GM18907 (cell line): Measurements from ENCODE around the gene VN1R5.
A peak's percentile ranks its signal among the peaks of the same experiment; 100 is the strongest.
"Not testable (repeated sequence)": the region's sequence is repeated elsewhere in the genome, so short reads cannot be mapped to it uniquely, and the experiment has no call there.

Experiments
- ATAC-seq: cut with Tn5 transposase; IDR thresholded peaks from one replicate; pipeline ENCODE4 v1.9.1; 2021; ENCODE audit warnings: mild to moderate bottlenecking, moderate library complexity; ENCODE audit not compliant: unreplicated experiment

VN1R5 gene

DNA sequence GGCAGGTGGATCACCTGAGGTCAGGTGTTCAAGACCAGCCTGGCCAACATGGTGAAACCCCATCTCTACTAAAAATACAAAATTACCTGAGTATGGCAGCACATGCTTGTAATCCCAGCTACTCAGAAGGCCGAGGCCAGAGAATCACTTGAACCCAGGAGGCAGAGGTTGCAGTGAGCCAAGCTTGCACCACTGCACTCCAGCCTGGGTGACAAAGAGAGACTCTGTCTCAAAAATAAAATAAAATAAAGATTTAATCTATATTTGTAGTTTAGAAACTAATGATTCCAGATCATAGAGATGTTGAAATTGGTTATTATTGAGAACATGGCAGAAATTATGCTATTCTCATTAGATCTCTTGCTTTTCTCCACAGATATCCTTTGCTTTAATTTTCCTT lies at the start of gene VN1R5:
Gene VN1R5 (plus strand): TSS at position 301 of the 400 bp plus-strand sequence.
- ATAC-seq = not testable (repeated sequence)

DNA sequence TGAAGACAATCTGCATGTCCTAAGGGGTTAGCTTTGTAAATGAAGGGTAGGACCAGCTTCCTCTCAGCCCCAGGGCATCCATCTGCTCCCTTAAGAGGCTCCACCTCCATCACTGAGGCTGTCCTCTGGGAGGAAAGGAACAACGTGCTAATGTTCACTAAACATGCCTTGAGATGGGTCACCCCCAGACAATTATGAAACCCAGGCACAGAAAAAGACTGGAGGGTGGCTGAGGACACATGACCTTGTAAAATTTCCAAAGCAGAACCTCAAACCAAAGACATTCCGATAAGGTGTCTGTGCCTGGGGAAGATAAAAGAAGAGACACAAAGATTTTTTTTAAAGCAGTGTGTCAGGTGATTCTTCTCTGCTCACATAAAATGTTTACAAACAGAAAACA lies 46.5 kb upstream of the VN1R5 start:
- ATAC-seq = no peak

DNA sequence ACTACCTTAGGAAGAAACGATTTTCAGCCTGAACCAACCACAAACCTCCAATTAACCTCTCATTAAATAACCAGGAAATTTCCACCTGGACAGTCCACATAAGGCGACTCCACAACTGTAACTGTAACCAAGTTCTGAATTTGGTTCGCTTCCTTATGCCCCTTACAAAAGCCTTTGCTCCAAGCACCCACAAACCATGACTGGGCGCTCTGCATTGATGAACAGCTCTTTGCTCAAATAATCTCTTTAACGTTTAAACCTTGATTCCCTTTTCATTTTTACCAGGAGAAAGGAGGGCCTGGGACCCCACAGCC lies 45.9 kb upstream of the VN1R5 start:
- ATAC-seq = peak; percentile 7

DNA sequence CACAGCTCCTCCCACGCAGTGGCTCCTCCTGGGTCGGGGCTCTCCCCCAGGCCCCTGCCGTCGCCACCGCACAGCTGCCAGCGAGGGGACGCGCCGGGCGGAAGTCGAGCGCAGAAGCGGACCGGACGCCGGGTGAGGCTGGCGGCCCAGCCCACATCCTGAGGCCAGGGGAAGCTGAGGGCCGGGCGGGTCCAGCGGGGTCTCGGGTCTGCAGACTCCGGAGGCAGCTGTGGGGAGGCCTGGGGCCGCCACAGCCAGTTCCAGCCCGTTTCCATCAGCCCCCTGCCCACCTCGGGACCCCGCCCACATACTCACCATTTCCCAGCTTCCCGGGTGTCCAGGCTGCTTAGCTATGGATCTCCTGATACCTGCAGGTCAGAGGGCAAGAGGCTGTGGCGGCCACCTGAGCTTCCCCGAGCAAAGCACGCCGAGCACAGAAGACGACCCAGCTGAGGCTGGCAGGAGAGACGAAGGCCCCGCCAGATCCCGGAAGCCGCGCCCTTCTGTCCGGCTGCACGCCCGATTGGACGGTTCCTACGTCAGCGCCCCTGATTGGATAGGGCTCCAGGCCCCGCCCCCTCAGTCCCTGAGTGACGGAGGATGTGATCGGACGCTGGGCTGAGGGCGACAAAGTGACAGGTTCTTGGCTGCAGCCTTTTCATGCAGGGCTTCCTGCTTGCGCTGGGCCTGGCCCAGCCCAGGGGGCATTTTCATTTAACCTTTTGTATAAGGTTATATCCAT lies 45.3 kb upstream of the VN1R5 start:
- peak; percentile 92 for ATAC-seq

DNA sequence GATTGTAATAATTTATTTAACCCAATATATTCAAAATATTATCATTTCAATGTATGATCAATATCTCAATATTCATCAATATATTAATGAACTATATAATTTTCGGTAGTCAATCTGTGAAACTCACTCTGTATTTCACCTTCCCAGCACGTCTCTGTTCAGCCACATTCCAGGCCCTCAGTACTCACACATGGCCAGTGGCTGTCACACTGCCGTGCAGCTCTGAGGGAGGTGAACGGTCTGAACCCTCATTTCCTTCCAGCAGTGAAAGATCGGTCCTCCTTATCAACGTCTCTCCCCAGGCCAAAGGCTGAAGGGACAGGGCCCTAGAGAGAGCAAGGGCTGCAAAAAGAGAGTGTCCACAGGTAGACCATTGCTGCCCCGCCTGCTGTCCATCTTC lies 44.5 kb upstream of the VN1R5 start:
- ATAC-seq = no peak

DNA sequence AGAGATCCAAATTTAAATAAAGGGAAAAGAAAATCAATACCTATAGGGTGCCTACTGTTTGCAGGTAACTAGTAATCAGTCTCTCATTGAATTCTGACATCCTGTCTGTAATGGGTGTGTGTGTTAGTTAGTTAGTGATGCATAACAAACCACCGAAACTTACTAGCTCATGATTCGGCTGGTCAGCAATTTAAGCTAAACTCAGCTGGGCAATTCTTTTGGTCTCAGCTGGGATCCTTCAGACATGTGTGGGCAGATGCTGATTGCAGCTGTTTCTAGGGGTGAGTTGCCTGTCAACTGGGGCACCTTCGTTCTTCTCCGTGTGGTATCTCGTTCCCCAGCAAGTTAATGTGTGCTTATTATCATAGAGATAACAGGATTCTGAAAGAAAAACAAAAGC lies 43.9 kb upstream of the VN1R5 start:
- peak; percentile 73 for ATAC-seq

DNA sequence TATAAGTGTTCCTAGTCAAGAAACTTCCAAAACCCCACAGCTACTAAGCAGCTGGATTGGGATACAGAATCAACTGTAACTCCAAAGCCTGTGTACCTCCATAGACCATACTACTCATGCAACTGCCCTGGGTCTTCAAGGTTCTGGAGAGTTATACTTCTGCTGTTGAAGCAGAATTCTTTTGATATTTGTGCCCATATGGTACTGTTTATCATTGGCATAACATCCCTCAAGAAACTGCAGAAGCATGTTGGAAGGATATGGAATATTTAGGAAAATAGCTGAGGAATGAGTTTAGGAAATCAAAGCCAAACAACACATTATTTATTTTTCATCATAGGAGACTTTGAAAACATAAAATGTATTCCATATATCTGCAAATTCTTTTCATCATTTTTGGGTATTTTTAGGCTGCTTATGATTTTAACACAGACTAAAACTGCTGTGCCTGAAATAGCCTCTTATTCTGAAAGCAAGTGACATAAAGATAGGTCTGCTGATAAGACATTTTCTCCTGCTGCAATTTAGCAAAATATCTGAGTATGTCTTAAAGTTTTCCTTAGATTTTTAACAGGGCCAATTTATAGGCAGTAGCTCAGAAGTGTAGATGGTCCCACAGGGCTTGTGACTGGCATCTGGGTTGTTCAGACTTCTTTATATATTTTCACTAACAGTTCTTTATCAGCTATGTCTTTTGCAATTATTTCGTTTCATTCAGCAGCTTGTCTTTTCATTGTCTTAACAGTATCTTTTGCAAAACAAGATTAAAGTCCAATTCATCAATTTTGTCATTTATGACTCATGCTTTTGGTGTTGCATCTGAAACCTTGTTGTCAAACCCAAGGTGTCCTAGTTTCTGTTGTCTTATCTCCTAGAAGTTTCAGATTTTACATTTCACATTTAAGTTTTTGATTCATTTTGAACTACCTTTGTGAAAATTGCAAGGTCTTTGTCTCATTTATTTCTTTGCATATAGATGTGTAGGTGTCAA lies 43.0 kb upstream of the VN1R5 start:
- ATAC-seq = no peak

DNA sequence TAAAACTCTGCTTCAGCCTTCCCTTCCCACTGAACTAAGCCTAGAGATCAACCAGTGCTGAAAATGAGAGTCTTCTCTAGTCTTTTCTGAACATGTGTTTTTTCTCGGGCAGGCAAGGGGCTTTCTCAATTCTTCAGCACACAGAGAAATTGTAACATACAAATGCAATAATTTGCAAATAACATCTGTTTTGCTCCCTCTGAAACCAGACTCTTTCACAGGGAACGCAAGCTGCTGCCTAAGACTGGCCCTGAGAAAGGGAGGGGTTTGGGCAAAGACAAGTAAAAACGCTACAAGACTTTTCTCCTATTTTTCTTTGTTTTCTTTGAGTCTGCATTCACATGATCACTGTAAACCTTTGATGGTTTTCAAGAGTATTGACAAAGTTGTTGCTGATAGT lies 39.6 kb upstream of the VN1R5 start:
- no peak for ATAC-seq

DNA sequence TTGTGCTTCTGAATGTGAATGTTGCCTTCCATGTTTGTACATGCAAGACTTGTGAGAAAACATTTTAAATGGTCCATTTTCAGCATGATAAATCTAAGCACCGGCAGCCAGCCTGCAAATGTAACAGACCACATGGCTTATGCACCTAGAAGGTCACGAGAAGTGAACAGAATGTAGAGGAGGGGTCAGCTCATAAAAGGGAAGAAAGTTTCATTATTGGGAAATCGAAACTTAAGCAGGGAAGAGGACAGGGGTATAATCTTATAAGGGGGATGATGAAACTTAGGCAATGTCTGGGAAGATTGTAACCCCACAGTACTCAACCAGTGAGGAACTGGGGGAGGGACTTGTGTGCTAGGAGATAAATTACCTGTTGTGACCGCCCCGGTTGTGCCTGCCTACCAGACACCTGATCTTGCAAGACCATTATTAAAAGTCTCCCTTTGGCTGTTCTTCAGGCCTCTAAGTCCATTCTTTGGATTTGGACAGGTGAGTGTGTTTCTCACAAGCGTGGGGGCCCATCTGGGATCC lies 37.7 kb upstream of the VN1R5 start:
- no peak for ATAC-seq

DNA sequence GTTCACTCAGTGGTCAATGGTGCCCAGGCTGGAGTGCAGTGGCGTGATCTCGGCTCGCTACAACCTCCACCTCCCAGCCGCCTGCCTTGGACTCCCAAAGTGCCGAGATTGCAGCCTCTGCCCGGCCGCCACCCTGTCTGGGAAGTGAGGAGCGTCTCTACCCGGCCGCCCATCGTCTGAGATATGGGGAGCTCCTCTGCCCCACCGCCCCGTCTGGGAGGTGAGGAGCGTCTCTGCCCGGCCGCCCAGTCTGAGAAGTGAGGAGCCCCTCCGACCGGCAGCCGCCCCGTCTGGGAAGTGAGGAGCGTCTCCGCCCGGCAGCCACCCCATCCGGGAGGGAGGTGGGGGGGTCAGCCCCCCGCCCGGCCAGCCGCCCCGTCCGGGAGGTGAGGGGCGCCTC lies 35.6 kb upstream of the VN1R5 start:
- ATAC-seq = not testable (repeated sequence)

DNA sequence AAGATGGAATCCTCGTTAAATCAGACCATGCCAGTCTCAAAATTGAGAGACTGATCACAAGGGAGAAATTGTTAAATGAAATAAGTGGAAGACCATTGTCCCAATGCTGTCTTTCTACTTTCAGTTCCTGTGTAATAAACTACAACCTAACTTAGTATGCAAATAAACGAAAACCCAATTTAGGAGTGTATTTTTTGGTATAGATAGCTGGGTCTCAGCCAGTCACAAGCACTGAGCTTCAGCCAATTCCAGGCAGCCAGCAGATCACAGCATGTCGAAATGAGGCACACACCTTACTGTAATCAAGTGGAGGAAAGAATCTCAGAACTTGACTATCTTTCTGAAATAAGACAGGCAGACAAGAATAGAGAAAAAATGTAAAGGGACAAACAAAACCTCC lies 33.0 kb upstream of the VN1R5 start:
- no peak for ATAC-seq

DNA sequence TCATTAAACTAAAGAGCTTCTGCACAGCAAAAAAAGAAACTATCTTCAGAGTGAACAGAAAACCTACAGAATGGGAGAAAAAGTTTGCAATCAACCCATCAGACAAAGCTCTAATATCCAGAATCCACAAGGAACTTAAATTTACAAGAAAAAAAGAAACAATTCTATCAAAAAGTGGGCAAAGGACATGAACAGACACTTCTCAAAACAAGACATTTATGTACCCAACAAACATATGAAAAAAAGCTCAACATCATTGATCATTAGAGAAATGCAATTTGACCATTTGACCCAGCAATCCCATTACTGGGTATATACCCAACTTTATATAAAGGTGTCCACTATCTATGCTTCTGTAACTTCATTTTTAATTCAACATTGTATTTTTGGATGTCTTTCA lies 31.1 kb upstream of the VN1R5 start:
- ATAC-seq = no peak

DNA sequence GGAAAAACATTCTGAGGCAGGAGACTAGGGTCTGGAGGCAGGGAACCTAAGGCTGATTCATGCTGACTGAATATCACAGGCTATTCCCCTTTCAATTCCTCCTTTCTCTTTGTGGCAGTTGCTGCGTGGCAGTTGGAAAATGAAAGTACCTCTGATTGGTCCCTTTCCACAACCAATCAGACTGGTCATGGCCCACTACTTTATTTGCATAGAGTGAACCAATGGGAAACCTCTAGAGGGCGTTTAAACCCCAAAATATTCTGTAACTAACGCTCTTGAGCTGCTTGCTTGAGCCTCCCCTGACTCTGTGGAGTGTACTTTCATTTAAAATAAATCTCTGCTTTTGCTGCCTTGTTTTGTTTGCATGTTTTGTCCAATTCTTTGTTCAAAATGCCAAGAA lies 27.7 kb upstream of the VN1R5 start:
- no peak for ATAC-seq

DNA sequence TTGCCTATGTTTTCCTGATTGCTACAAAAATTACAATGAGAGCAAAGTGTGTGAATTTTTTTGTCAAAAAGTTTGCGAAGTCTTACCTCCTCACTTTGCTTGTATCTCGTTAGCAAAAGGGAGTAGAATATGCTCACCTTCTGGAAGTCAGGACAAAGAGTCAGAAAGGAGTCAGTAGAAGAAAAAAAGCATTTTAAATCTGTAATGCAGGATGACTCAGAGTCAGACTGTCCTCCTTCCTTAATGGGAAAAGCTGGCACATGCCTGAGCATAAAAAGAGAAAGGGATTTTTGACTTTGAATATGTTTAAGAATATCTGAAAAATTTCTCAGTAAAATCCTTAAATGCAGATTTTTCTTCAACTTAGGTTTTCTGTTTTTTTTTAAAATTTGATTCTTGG lies 14.2 kb upstream of the VN1R5 start:
- no peak for ATAC-seq

DNA sequence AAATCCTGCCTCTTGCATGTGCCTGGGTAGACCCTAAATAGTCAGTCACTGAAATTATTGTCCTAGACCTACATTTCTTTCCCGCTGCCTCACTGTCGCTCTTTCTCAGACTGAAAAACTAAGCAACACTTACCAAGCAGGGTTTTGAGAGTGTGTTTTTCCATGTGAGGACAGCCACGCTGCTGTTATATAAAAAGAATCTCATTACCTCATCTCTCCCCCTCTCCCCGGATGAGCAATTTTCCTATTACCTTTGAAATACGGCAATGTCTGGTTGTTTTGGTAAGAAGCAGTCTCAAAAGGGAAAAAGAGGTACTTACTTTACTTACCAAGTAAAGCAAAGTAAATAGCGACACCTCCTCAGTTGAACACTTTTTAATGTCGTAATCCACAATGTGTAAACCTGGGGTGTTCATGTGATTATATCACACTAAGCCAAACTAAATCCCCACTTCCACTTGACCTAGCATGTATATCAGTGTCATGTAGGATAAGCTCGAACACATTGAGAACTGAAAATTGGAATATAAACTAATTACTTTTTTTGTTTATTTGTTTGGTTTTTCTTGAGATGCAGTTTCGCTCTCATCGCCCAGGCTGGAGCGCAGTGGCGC lies 12.2 kb upstream of the VN1R5 start:
- ATAC-seq = no peak

DNA sequence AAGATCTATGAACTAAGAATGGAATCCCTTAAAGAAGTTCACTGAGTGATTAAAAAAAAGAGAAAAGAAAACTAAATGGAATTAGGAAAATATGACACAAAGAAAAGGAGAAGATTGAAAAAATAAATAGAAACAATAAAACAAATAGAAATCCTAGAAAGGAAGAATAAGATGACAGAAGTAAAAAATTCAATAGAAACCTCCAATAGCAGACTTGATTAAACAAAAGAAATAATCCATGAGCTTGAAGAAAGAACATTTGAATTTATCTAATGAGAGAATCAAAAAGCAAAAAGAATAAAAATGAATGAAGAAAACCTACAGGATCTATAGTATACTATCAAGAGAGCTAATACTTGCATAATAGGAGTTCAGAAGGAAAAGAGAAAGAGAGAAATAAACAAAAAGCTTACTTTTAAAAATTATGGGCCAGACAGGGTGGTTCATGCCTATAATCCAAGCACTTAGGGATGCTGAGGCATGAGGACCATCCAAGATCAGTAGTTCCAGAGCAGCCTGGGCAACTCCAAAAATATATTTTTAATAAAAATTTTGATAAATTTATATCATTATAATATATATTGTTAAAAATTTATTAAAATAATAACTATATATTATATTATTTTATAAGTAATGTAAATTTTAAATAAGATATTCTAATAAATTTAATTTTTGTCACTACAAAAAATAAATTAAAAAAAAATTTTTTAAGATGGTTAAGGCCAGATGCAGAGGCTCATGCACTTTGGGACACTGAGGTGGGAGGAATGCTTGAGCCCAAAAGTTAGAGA lies 9.4 kb upstream of the VN1R5 start:
- no peak for ATAC-seq

DNA sequence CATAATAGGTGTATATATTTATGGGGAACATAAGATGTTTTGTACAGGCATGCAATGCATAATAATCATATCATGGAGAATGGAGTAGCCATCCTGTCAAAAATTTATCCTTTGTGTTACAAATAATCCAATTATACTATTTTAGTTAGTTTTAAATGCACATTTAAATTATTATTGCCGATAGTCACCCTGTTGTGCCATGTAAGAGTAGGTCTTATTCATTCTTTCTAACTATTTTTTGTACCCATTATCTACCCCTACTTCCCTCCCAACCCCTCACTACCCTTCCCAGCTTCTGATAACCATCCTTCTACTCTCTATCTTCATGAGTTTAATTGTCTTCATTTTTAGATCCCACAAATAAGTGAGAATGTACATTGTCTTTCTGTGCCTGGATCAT lies 8.3 kb upstream of the VN1R5 start:
- ATAC-seq = no peak

DNA sequence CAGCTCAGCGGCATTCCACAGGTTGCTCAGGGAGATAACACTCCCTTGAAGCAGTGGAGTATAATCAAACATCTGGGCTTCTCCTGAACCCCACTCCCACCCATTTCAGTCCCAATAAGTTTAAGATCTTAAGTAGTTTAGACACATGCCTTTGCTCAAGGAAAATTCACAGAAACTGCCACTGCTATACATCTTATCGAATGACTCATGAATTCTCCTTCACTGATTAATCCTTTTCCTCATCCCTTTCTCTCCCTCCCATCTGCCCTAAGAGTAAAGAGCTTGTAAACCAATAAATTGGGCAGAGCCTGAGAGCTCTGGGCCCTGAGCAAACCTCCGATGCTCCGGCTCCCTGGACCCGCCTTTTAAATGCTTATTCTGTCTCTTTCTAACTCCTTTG lies 10.2 kb downstream of the VN1R5 start:
- ATAC-seq = no peak

DNA sequence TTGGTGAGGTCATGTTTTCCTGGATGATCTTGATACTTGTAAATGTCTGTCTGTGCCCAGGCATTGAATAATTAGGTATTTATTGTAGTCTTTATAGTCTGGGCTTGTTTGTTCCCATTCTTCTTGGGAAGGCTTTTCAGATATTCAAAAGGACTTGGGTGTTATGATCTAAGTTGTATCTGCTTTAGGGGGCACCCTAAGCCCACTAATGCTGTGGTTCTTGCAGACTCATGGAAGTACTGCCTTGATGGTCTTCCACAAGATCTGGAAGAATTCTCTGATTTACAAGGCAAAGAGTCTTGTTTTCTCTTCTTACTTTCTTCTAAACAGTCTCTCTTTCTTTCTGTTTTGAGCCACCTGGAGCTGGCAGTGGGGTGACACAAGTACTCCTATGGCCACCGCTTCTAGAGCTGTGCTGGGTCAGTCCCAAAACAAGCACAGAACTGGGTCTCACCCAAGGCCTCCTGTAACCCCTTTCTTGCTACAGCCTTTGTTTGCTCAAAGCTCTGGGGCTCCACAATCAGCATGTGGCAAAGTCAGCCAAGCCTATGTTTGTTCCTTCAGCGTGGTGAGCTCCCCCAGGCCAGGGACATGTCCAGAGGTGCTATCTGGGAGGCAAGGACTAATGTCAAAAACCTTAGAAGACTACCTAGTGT lies 12.6 kb downstream of the VN1R5 start:
- no peak for ATAC-seq

DNA sequence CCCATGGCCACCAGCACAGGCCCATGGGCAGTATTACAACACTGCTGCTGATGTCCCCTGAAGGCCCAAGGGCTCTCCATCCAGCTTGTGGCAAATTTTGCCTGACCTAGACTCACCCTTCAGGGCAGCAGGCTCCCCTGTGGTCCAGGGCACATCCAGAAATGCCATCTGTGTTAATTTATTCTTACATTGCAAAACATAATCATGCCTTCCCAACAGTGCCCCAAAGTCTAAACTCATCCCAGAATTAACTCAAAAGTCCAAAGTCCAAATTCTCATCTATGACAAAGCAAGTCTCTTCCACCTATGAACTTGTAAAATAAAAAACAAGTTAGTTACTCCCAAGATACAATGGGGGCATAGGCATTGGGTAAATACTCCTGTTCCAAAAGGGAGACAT lies 13.3 kb downstream of the VN1R5 start:
- ATAC-seq = no peak
